ENCODE results near the gene TSEN34.

DNA sequence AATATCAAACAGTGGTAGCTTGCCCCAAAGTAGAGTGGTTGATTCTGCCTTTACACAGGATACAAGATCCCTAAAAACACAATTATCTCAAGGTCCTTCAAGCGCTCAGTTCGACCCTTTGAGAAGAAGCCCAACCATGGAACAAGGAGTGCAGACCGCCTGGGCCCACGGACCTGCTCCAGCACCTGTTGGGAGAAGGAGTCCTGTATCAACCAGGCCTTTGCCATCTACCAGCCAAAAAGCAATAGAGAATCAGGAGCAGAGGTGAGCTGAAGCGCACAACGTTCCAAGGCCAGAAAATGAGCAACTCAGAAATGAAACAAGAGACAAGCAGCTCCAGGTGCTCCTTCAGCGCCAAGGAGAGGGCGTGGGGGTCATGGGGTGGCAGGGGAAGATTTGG is 38.0 kb downstream of the TSEN34 start:
- TF ChIP-seq POLR2A (IDR thresholded peaks at IDR 0.05) (no peak), EP300 (IDR thresholded peaks at IDR 0.05) (no peak), POLR2AphosphoS5 (IDR thresholded peaks at IDR 0.05) (no peak)
- TF ChIP-seq, protein P1, sequence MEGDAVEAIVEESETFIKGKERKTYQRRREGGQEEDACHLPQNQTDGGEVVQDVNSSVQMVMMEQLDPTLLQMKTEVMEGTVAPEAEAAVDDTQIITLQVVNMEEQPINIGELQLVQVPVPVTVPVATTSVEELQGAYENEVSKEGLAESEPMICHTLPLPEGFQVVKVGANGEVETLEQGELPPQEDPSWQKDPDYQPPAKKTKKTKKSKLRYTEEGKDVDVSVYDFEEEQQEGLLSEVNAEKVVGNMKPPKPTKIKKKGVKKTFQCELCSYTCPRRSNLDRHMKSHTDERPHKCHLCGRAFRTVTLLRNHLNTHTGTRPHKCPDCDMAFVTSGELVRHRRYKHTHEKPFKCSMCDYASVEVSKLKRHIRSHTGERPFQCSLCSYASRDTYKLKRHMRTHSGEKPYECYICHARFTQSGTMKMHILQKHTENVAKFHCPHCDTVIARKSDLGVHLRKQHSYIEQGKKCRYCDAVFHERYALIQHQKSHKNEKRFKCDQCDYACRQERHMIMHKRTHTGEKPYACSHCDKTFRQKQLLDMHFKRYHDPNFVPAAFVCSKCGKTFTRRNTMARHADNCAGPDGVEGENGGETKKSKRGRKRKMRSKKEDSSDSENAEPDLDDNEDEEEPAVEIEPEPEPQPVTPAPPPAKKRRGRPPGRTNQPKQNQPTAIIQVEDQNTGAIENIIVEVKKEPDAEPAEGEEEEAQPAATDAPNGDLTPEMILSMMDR (IDR thresholded peaks at IDR 0.05), result no peak

Data from upper lobe of left lung (tissue), 4 donors.